Cerebellar cortex (tissue), 1 donor: ENCODE results near the gene EMC9.

Experiments used
- DNase-seq: peaks from one replicate; pipeline ENCODE4 v3.0.0-alpha.2; 2015; ENCODE audit warnings: low spot score

The EMC9 gene

DNA sequence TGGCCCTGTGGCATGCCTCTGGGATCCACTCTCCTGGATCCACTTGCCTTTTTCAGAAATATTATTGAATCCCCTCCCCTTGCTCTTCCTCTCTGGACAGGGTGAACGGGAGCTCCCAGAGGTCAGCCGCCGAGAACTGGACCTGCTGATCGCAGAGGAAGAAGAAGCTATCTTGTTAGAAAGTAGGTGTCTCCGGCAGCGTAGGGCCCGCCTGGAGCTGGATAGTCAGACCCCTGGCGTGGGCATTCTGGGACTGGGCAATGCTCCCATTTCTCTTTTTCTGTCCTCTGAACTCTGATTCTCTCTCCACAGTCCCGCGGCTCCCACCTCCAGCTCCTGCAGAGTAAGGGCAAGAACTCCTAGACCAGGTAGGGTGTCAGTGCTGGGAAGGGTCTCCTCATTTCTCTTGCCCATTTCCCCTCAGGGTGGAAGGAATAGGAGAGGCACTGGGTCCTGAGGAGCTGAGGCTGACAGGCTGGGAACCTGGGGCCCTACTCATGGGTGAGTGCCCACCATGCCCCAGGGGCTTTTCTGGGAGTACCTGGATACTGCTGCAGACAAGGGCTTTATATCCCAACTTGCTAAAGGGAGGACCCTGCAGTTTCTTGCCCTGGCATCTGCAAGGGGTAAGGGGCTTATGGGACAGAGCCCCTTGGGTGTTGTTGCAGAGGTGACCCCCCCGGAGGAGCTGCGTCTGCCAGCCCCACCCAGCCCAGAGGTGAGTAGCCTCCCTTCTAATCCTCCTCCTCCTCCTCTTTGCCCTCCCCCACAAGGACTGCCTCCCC is 35.8 kb upstream of the EMC9 start:
- no peak for DNase-seq

DNA sequence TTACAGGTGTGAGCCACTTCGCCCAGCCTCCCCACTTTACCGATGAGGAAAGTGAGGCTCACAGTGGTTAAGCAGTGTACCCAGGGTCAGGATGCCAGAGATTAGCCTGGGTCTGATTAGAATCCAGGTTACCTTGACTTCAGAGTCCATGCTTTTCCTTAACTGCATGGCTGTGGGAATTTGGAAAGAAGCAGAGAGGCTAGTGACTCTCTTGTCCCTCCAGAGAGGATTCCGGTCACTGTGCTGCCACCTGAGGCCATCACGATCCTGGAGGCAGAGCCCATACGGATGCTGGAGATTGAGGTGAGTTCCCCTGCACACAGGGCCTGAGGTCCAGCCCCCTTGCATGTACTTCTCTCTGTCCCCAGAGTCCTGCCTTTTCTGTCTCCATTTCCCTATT is 35.2 kb upstream of the EMC9 start:
- DNase-seq: no peak

- DNase-seq: peak; percentile 25
These were observed 31.5 kb upstream of the EMC9 start for GRCh38 chr14:24172871-24173281.

DNA sequence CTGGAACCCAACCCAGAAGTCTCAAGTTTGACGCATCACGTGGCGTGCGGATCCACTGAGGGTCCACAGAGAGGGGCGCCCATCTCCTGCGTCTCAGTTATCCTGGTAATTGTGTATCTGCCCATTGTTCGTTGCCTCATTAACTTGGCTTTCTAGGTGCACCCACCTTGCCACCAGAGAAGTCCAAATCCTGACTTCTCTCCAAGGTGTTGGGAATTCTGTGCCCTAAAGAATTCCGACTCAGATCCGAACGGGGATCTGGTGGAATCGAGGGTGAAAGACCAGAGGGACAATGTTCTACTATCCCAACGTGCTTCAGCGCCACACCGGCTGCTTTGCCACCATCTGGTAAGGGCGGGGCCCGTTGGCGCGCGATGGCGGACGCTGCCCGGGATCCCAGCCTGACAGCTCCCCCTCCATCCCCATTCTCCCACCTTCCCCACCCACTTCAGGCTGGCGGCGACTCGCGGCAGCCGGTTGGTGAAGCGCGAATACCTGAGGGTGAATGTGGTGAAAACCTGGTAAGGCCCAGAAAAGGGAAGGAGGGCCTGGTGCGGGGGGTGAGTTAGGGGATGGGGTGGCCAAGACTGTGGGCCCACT is 31.0 kb upstream of the EMC9 start:
- peak; percentile 32 for DNase-seq

- DNase-seq: peak; percentile 96
These were observed 30.2 kb upstream of the EMC9 start, which contains the start of gene REC8 for GRCh38 chr14:24171422-24172260. TSS of gene REC8 (plus strand) at chr14:24172080. CDS start at chr14:24172553, 473 bp downstream.

GRCh38 chr14:24167469-24168114 is 26.2 kb upstream of the EMC9 start:
- no peak for DNase-seq

- DNase-seq: no peak
These were observed 24.4 kb upstream of the EMC9 start for GRCh38 chr14:24165785-24166184.

DNA sequence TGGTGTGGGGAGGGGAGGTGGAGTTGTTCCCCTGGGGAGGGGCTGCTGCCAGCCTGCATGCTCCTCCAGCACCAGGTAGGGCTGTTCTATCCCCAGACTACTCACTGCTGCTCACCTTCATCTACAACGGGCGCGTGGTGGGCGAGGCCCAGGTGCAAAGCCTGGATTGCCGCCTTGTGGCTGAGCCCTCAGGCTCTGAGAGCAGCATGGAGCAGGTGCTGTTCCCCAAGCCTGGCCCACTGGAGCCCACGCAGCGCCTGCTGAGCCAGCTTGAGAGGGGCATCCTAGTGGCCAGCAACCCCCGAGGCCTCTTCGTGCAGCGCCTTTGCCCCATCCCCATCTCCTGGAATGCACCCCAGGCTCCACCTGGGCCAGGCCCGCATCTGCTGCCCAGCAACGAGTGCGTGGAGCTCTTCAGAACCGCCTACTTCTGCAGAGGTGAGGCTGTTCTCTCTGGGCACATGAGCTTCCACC is 23.2 kb upstream of the EMC9 start:
- no peak for DNase-seq

- DNase-seq: no peak
These were observed 20.7 kb upstream of the EMC9 start for GRCh38 chr14:24162093-24162492.

DNA sequence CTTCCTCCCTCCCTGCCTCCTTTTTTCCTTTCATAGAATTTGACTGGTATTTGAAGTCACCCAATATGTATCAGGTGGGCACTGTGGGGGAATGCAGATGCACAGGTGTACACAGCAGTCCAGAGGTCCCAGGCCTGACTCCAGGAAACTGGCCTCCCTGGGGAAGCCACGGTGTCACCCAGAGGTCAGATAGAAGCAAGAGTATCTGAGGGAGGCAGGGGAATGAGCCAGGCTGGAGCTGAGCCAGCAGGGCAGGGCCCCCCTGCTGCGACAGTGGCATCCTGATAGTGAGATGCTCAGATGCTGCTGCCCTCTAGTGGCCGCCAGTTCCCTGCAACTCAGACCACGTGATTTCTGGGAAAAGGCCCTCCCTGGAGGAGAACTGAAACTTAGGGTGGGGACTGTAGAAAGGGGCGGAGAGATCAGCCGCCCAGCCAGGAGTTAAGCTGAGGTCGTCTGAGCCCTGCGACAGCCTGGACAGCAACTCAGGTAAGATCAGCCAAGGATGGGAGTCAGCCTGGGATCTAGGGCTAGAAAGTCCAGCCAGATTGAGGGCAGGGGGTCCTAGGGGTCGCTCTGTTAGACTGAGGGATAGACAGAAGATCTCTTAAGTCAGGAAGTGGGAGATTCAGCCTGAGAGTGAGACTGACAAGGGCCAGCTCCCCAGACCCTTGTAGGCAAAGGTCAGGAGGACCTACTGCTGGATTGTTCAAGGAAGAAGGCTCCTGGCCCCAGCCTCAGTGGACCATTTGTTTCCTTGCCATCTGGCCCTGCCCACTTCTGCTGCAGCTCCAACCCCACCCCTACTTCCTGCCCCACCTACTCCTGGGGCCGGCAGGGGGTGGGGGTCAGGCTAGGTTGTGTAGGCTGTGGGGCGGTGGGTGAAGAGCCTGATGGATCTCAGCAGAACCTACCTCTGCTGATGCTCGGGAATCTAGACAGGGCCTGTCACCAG is 19.7 kb upstream of the EMC9 start, which contains the start of gene IRF9:
IRF9 (plus strand) TSS at position 416 of the 955 bp plus-strand sequence. CDS start 880 bp downstream, outside the sequence.
- peak; percentile 92 for DNase-seq

GRCh38 chr14:24160499-24160849 is 19.1 kb upstream of the EMC9 start:
- DNase-seq: no peak

- DNase-seq: no peak
These were observed 18.5 kb upstream of the EMC9 start for GRCh38 chr14:24159777-24160498.

DNA sequence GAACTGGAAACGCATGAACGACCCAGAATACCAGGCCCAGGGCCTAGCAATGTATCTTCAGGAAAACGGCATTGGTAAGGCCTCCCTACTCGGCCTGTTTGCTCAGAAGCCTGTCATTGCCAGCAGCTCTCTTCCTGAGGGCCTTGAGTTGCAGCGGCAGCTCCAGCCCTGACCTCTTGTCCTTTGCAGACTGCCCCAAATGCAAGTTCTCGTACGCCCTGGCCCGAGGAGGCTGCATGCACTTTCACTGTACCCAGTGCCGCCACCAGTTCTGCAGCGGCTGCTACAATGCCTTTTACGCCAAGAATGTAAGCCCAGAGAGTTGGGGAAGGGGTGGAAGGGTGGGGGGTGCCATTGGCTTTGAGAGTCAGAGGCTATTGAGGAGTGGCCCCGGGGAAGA is 15.9 kb upstream of the EMC9 start:
- no peak for DNase-seq

DNA sequence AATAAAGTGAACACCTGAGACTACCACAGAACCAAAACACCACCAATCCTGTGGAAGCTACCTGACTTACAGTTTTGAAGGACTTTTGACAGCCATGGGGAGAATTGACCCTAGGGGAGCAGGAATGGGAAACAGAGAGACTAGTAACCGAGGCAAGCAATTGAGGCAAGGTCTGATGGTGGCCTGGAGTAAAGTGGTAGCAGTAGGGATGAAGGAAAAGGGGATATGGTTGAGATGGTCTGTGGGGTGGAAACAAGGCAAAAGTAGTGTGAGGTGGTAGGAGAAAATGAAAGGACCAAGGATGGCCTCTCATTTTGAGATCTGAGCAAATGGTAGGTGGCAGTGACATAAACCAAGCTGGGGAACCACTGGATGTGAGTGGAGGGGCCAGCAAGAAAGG is 15.4 kb upstream of the EMC9 start:
- DNase-seq: no peak

GRCh38 chr14:24155100-24155499 is 13.7 kb upstream of the EMC9 start:
- DNase-seq: no peak

DNA sequence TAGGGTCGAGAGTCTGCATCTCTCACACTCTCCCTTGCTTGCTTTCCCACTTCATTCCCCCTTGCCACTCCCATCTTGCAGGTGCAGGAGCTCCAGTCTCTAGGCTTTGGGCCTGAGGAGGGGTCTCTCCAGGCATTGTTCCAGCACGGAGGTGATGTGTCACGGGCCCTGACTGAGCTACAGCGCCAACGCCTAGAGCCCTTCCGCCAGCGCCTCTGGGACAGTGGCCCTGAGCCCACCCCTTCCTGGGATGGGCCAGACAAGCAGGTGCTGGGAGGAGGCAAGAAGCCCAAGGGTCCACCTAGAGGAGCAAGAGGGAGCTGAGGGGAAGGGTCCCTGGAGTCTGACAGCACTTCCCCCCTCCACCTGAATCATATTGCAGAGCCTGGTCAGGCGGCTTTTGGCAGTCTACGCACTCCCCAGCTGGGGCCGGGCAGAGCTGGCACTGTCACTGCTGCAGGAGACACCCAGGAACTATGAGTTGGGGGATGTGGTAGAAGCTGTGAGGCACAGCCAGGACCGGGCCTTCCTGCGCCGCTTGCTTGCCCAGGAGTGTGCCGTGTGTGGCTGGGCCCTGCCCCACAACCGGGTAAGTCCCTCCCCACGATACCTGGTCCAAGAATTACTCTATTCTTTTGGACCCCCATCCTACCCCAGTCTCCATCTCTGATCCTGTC is 10.2 kb upstream of the EMC9 start:
- DNase-seq: no peak

DNA sequence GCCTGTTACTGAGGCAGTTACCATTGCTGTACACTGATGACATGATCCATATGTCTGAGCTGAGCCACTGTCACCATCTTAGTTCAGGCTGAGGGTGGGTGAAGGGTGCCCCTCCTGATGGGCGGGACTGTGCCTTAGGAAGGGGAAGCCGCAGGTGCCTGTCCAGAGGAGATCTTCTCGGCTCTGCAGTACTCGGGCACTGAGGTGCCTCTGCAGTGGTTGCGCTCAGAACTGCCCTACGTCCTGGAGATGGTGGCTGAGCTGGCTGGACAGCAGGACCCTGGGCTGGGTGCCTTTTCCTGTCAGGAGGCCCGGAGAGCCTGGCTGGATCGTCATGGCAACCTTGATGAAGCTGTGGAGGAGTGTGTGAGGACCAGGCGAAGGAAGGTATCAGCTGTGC is 9.6 kb upstream of the EMC9 start:
- no peak for DNase-seq

GRCh38 chr14:24150567-24150966 is 9.2 kb upstream of the EMC9 start:
- no peak for DNase-seq

GRCh38 chr14:24150061-24150460 is 8.7 kb upstream of the EMC9 start:
- DNase-seq: no peak
